MM.1S (cell line): ENCODE results near the gene LPIN1.

Experiments
- DNase-seq: peaks from one replicate; pipeline ENCODE4 v3.0.0-alpha.2; 2015
- H2AFZ ChIP-seq: fragments of 300-600 bp; sonication (generic); 2 replicates; pipeline ENCODE4 v1.6.0; 2016; ENCODE audit warnings: antibody characterized with exemption, low read length
- H3F3A ChIP-seq: fragments of 300-600 bp; sonication (generic); 2 replicates; pipeline ENCODE4 v1.6.1; 2016; ENCODE audit warnings: mild to moderate bottlenecking, antibody characterized with exemption, low read length, moderate library complexity, mixed read lengths; ENCODE audit not compliant: insufficient read depth
- H3K27ac ChIP-seq: fragments of 300-600 bp; sonication (generic); 2 replicates; pipeline ENCODE4 v1.5.1; 2016; ENCODE audit warnings: mild to moderate bottlenecking, low read length
- H3K27me3 ChIP-seq: fragments of 300-600 bp; sonication (generic); replicated peaks from 2 replicates; pipeline ENCODE4 v1.6.0; 2016; ENCODE audit warnings: low read length; ENCODE audit not compliant: insufficient read depth
- H3K36me3 ChIP-seq: fragments of 300-600 bp; sonication (generic); replicated peaks from 2 replicates; pipeline ENCODE4 v1.6.1; 2016; ENCODE audit warnings: mild to moderate bottlenecking, low read length, mixed read lengths; ENCODE audit not compliant: insufficient read depth
- H3K4me1 ChIP-seq: fragments of 300-600 bp; sonication (generic); 2 replicates; pipeline ENCODE4 v1.6.1; 2016; ENCODE audit warnings: low read length, mixed read lengths
- H3K4me2 ChIP-seq: fragments of 300-600 bp; sonication (generic); 2 replicates; pipeline ENCODE4 v1.6.0; 2016; ENCODE audit warnings: low read depth, low read length
- H3K4me3 ChIP-seq: fragments of 300-600 bp; sonication (generic); 2 replicates; pipeline ENCODE4 v1.5.1; 2016; ENCODE audit warnings: low read length, mixed read lengths
- H3K79me2 ChIP-seq: fragments of 300-600 bp; sonication (generic); 2 replicates; pipeline ENCODE4 v1.6.1; 2016; ENCODE audit warnings: mixed run types, low read length, mixed read lengths
- H3K9ac ChIP-seq: fragments of 300-600 bp; sonication (generic); 2 replicates; pipeline ENCODE4 v1.6.1; 2016; ENCODE audit warnings: low read length, mixed read lengths
- H3K9me2 ChIP-seq: fragments of 300-600 bp; sonication (generic); replicated peaks from 2 replicates; pipeline ENCODE4 v1.6.1; 2016; ENCODE audit warnings: mild to moderate bottlenecking, low read length, mixed read lengths; ENCODE audit not compliant: insufficient read depth
- H3K9me3 ChIP-seq: fragments of 300-600 bp; sonication (generic); replicated peaks from 2 replicates; pipeline ENCODE4 v1.6.1; 2016; ENCODE audit warnings: mild to moderate bottlenecking, low read length, mixed read lengths; ENCODE audit not compliant: insufficient read depth
- H4K20me1 ChIP-seq: fragments of 300-600 bp; sonication (generic); 2 replicates; pipeline ENCODE4 v1.6.1; 2016; ENCODE audit warnings: mild to moderate bottlenecking, low read length, moderate library complexity, mixed read lengths; ENCODE audit not compliant: insufficient read depth
- CTCF ChIP-seq: fragments of 300-600 bp; sonication (generic); IDR thresholded peaks from 2 replicates; pipeline ENCODE4 v1.5.1; 2016; ENCODE audit warnings: antibody characterized with exemption, low read length, mixed read lengths
- EZH2 ChIP-seq: fragments of 300-600 bp; sonication (generic); optimal IDR thresholded peaks from 2 replicates; pipeline ENCODE3; 2017; ENCODE audit warnings: low read depth, mild to moderate bottlenecking, antibody characterized with exemption, low read length, mixed read lengths
- EZH2phosphoT487 ChIP-seq: fragments of 300-600 bp; sonication (generic); IDR thresholded peaks from 2 replicates; pipeline ENCODE4 v1.6.1; 2018; ENCODE audit warnings: antibody characterized with exemption, low read length

The LPIN1 gene

GRCh38 chr2:11777066-11777782 lies 30.8 kb downstream of the LPIN1 start:
- Histone ChIP-seq H3K9me2 (no peaks in the 10 kb centered on the region), H3K27ac (no peak overlapping the region), H3K9me3 (no peaks in the 10 kb centered on the region), H3K4me2 (no peak overlapping the region), H3K27me3 (no peaks in the 10 kb centered on the region), H3K4me1 (peaks cover 53% of the 10 kb centered on the region), H3K4me3 (no peak overlapping the region), H3K79me2 (peaks cover 88% of the 10 kb centered on the region), H3K9ac (no peak overlapping the region), H3K36me3 (peaks cover 36% of the 10 kb centered on the region), H2AFZ (no peak overlapping the region), H3F3A (peaks cover 48% of the 10 kb centered on the region), H4K20me1 (peaks cover 4% of the 10 kb centered on the region; the same call in 1 of the 2 replicates)
- no peak for TF ChIP-seq EZH2
- no peak for TF ChIP-seq EZH2phosphoT487
- no peak for TF ChIP-seq CTCF
- DNase-seq = no peak

- Histone ChIP-seq H3K9ac (no peak overlapping the region), H2AFZ (no peak overlapping the region), H3K27ac (peak overlapping the region; percentile 18; the same call in 1 of the 2 replicates), H3K9me2 (no peaks in the 10 kb centered on the region), H3F3A (peaks cover 41% of the 10 kb centered on the region), H3K4me3 (no peak overlapping the region), H3K36me3 (peaks cover 32% of the 10 kb centered on the region), H3K9me3 (no peaks in the 10 kb centered on the region), H3K79me2 (peaks cover 88% of the 10 kb centered on the region), H4K20me1 (peaks cover 4% of the 10 kb centered on the region; the same call in 1 of the 2 replicates), H3K4me1 (peaks cover 45% of the 10 kb centered on the region), H3K27me3 (no peaks in the 10 kb centered on the region), H3K4me2 (peak overlapping the region; percentile 9; the same call in 1 of the 2 replicates)
- DNase-seq = no peak
- no peak for TF ChIP-seq EZH2phosphoT487
- no peak for TF ChIP-seq CTCF
- TF ChIP-seq EZH2 = no peak
Observed at GRCh38 chr2:11777886-11778415, 31.5 kb downstream of the LPIN1 start.

GRCh38 chr2:11778416-11778815 lies 32.0 kb downstream of the LPIN1 start:
- H2AFZ ChIP-seq = no peak overlapping the region
- no peak overlapping the region for H3K4me3 ChIP-seq
- H4K20me1 ChIP-seq = peaks cover 4% of the 10 kb centered on the region; the same call in 1 of the 2 replicates
- H3K9me2 ChIP-seq = no peaks in the 10 kb centered on the region
- H3K9me3 ChIP-seq = no peaks in the 10 kb centered on the region
- no peak overlapping the region for H3K9ac ChIP-seq
- H3F3A ChIP-seq = peaks cover 37% of the 10 kb centered on the region
- H3K36me3 ChIP-seq = peaks cover 33% of the 10 kb centered on the region
- H3K27ac ChIP-seq = peak overlapping the region; percentile 23; the same call in 1 of the 2 replicates
- H3K4me2 ChIP-seq = peak overlapping the region; percentile 9; the same call in 1 of the 2 replicates
- DNase-seq = no peak
- TF ChIP-seq CTCF (no peak), EZH2phosphoT487 (no peak), EZH2 (no peak)
- H3K79me2 ChIP-seq = peaks cover 88% of the 10 kb centered on the region
- H3K4me1 ChIP-seq = peaks cover 41% of the 10 kb centered on the region
- no peaks in the 10 kb centered on the region for H3K27me3 ChIP-seq
